Testis (tissue), 2 donors: Measurements from ENCODE around the gene TRMU.

Experiments used
- POLR2A ChIP-seq: fragments of 450-650 bp; IDR thresholded peaks from one replicate; pipeline ENCODE4 v1.6.1; 2017; ENCODE audit warnings: antibody characterized with exemption, mild to moderate bottlenecking, moderate library complexity
- TF ChIP-seq, protein P1 (sequence below), 3 experiments: fragments of 450-650 bp in 2 of 3; fragments of 200-600 bp in 1 of 3; sonication (generic) in 1 of 3; IDR thresholded peaks; one replicate each; pipeline ENCODE4 v1.5.1; 2016 to 2019; ENCODE audit warnings: antibody characterized with exemption in 3 of 3, mild to moderate bottlenecking in 2 of 3, moderate library complexity in 1 of 3

DNA sequence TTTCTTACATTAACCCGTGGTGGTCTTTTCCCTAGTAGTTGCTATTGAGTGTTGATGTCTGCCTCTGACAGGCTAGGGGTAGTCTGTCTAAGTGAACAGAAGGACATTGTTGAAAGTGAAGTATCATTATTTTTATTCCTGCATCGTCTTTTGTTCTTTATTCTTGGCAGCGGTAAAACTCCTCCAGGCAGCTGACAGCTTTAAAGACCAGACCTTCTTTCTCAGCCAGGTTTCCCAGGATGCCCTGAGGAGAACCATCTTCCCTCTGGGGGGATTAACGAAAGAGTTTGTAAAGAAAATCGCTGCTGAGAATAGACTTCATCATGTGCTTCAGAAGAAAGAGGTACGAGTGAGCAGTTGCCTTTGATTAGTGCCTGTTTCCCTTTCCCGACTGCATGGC lies 14.6 kb downstream of the TRMU start:
- TF ChIP-seq POLR2A, result no peak
- TF ChIP-seq, protein P1, sequence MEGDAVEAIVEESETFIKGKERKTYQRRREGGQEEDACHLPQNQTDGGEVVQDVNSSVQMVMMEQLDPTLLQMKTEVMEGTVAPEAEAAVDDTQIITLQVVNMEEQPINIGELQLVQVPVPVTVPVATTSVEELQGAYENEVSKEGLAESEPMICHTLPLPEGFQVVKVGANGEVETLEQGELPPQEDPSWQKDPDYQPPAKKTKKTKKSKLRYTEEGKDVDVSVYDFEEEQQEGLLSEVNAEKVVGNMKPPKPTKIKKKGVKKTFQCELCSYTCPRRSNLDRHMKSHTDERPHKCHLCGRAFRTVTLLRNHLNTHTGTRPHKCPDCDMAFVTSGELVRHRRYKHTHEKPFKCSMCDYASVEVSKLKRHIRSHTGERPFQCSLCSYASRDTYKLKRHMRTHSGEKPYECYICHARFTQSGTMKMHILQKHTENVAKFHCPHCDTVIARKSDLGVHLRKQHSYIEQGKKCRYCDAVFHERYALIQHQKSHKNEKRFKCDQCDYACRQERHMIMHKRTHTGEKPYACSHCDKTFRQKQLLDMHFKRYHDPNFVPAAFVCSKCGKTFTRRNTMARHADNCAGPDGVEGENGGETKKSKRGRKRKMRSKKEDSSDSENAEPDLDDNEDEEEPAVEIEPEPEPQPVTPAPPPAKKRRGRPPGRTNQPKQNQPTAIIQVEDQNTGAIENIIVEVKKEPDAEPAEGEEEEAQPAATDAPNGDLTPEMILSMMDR (IDR thresholded peaks at IDR 0.05), result no peak
